ENCODE measurements around the gene CBR4. TPM values are rescaled to one million over a fixed set of nuclear protein-coding genes. Genes with fewer than 3 reads are reported as not detected.
"Not testable (repeated sequence)": the region's sequence is repeated elsewhere in the genome, so short reads cannot be mapped to it uniquely, and the experiment has no call there.

CBR4 gene
- polyA plus RNA-seq, 3 donors = 4.6 to 8.5 (median 5.4) TPM

GRCh38 chr4:169037506-169037905, 27.5 kb upstream of the CBR4 start:
- H3K27ac ChIP-seq (ENCODE audit: low read depth, low read length) = no peak overlapping the region
- 79 to 85% (median 80%) methylated on average over 3 of the region's 3 CpGs for WGBS, 3 donors

- not testable (repeated sequence) for H3K27ac ChIP-seq (ENCODE audit: low read depth, low read length)
- WGBS, 3 donors = 98 to 99% (median 98%) methylated on average over 19 to 28 of the region's 35 CpGs
Observed at GRCh38 chr4:169035871-169036620, 26.0 kb upstream of the CBR4 start.

GRCh38 chr4:169033660-169034059, 23.6 kb upstream of the CBR4 start:
- no peak overlapping the region for H3K27ac ChIP-seq (ENCODE audit: low read depth, low read length)
- 74 to 88% (median 81%) methylated on average over 6 of the region's 6 CpGs for WGBS, 3 donors

- H3K27ac ChIP-seq (ENCODE audit: low read depth, low read length) = no peak overlapping the region
- 93 to 95% (median 93%) methylated on average over 5 of the region's 5 CpGs for WGBS, 3 donors
Observed at GRCh38 chr4:169032883-169033645, 23.0 kb upstream of the CBR4 start.

GRCh38 chr4:169032194-169032593, 22.1 kb upstream of the CBR4 start:
- H3K27ac ChIP-seq (ENCODE audit: low read depth, low read length) = no peak overlapping the region

- no peak overlapping the region for H3K27ac ChIP-seq (ENCODE audit: low read depth, low read length)
- 94 to 98% (median 97%) methylated on average over 15 of the region's 15 CpGs for WGBS, 3 donors
Observed at GRCh38 chr4:169031392-169031791, 21.3 kb upstream of the CBR4 start.

DNA sequence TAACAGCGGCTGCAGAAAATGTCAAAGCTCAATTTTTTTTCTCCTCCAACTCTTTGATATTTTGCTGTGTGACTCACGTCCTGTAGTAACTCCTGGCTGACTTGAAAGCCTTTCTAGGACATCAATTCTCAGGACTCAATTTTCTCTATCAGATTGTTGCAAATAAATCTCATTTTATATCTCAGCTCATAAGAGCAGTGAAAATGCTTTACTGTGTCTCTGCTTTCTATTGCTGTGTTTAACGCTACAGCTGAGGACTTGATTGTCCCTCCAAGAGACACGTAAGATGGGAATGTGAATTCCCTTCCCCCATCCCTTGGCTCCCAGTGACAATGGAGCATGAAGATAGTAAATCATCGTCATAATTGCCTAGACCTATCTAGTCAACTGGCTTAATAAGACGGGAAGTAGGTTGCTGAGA, 20.5 kb upstream of the CBR4 start:
- WGBS, 3 donors = 74 to 84% (median 77%) methylated on average over 6 of the region's 6 CpGs
- H3K27ac ChIP-seq (ENCODE audit: low read depth, low read length) = no peak overlapping the region

DNA sequence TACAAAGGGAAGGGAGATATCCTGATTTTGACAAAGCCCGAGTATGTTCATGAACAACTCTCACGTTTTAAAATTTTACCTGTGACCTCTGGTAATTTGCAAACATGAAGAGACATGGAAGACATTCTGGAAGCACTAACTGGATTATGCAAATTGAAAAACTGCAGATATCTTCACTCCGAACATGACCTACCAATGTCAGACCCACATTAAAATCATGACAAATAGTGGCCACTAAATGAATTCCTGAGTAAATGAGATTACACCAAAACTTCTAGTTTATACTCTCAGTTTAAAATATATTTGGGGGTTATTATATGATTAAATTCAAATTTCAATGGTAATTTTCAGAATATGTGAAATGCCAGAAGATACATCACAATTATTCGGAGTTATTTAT, 19.9 kb upstream of the CBR4 start:
- 76 to 84% (median 78%) methylated on average over 4 of the region's 4 CpGs for WGBS, 3 donors

DNA sequence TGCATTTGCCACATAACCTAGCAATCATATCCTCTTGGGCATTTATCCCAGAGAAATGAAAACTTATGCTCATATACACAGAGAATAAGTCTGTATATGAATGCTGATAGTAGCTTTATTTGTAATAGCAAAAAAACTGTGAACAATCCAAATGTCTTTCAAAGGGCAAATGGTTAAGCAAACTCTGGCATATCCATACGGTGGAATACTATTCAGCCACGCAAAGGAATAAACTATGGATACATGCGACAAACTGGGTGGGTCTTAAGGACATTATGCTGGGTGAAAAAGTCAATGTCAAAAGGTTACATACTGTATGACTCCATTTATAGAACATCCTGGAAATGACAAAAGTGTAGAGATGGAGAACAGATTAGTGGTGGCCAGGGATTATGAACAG, 17.6 kb upstream of the CBR4 start:
- 94 to 97% (median 94%) methylated on average over 3 of the region's 3 CpGs for WGBS, 3 donors
- no peak overlapping the region for H3K27ac ChIP-seq (ENCODE audit: low read depth, low read length)

More for the DNA sequence above, 19.9 kb upstream of the CBR4 start:
- H3K27ac ChIP-seq (ENCODE audit: low read depth, low read length) = no peak overlapping the region

DNA sequence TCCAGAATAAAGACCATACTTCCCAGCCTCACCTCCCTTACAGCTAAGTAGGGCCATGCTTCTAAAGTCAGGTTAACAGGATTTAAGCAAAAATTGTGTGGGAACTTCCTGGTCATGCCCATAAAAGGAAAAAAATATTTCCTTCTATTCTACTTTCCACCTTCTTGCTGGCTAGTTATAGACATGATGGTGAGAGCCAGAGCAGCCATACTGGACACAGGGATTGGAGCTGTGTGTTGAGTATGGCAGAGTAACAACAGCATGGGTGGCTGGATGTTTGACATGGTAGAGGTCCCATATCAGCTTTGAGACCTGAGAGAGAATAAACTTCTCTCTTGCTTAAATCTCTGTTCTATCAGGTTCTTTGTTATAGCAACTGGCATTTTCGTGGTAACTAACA, 15.1 kb upstream of the CBR4 start:
- no peak overlapping the region for H3K27ac ChIP-seq (ENCODE audit: low read depth, low read length)
- WGBS, 3 donors = 89 to 93% (median 90%) methylated on average over 1 of the region's 1 CpG

DNA sequence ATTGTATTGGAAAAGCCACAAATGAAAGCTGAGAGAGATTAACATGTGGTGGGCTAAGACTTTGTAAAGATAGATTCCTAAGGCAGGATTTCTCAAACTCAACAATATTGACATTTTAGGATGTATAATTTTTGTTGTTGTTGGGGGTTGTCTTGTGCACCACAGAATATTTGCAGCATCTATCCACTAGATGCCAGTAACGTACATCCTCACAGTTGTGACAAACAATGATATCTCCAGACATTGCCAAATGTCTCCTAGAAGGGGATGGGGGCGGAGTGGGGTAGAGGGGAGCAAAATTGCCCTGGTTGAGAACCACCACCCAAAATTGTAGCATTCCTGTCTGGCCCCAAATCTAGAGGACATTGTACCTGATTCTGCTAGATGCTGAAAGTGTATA, 14.7 kb upstream of the CBR4 start:
- WGBS, 3 donors = 17 to 24% (median 19%) methylated on average over 2 of the region's 2 CpGs
- no peak overlapping the region for H3K27ac ChIP-seq (ENCODE audit: low read depth, low read length)

DNA sequence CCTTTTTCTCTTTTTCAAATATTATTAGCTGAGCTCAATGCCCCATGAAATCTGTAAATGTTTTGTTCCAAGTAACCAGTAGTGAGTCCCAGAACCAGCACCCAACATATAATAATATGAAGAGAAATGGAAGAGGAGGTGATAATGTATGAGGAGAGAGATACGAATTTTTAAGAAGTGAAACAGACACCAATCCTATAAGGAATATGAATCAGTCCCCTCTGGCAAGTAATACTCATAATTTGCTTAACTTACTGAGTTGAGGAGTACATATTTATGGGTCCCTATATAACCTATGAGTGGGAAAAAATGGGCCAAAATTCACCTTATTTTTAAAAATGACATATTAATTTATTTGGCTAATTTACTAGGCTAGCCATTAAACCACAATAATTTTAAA, 8.4 kb upstream of the CBR4 start:
- H3K27ac ChIP-seq (ENCODE audit: low read depth, low read length) = no peak overlapping the region
- whole genome bisulfite sequencing, 3 donors = 79 to 93% (median 90%) methylated on average over 1 of the region's 1 CpG

- WGBS, 3 donors = 90 to 95% (median 94%) methylated on average over 5 of the region's 5 CpGs
- H3K27ac ChIP-seq (ENCODE audit: low read depth, low read length) = no peak overlapping the region
Observed at GRCh38 chr4:169017971-169018370, 7.9 kb upstream of the CBR4 start.

DNA sequence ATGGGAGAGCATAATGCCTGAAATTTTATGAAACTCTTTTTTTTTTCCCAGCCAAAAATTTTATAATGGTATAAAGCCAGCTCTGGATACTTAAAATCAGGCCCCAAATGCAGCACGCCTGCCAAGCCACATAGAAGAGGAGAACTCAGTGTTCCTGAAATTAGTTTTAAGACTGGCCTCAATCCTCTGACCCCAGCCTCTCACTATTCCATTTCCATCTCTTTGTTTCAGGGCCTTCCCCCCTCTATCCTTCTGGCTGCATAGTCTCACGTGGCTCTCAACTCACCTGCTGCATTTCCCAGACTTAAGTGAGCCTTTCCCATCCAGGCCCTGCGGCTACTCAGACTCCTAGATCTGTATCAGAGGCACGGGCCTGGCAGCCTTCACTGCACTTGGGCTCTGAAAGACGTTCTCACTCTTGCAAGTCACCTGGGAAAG, 5.2 kb upstream of the CBR4 start:
- WGBS, 3 donors = 39 to 57% (median 53%) methylated on average over 5 of the region's 5 CpGs
- H3K27ac ChIP-seq (ENCODE audit: low read depth, low read length) = no peak overlapping the region

GRCh38 chr4:169014586-169014985, 4.5 kb upstream of the CBR4 start:
- H3K27ac ChIP-seq (ENCODE audit: low read depth, low read length) = no peak overlapping the region
- WGBS, 3 donors = 32 to 47% (median 32%) methylated on average over 2 of the region's 2 CpGs

DNA sequence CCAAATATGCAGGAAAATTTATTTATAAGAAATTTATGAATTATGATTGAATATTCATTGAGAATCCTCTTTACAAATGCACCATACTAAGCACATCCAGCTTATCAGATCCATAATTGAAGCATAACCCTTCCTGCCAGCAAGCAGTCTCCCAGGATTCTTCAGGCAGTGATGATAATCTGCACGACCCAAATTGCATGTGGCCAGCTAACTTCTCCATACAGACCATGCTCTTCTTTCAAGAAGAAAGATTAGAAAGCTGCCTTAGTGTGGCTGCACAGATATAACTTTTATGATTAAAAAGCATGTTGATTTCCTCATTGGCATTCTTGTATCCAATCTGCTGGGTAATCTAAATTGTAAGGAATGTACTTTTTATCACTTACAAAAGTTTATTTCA, 3.3 kb upstream of the CBR4 start:
- WGBS, 3 donors = 72 to 92% (median 79%) methylated on average over 1 of the region's 1 CpG

GRCh38 chr4:169012049-169012448, 2.0 kb upstream of the CBR4 start:
- no peak overlapping the region for H3K27ac ChIP-seq (ENCODE audit: low read depth, low read length)
- WGBS, 3 donors = 84 to 93% (median 85%) methylated on average over 2 of the region's 2 CpGs

More for the DNA sequence above, 3.3 kb upstream of the CBR4 start:
- H3K27ac ChIP-seq (ENCODE audit: low read depth, low read length) = no peak overlapping the region

DNA sequence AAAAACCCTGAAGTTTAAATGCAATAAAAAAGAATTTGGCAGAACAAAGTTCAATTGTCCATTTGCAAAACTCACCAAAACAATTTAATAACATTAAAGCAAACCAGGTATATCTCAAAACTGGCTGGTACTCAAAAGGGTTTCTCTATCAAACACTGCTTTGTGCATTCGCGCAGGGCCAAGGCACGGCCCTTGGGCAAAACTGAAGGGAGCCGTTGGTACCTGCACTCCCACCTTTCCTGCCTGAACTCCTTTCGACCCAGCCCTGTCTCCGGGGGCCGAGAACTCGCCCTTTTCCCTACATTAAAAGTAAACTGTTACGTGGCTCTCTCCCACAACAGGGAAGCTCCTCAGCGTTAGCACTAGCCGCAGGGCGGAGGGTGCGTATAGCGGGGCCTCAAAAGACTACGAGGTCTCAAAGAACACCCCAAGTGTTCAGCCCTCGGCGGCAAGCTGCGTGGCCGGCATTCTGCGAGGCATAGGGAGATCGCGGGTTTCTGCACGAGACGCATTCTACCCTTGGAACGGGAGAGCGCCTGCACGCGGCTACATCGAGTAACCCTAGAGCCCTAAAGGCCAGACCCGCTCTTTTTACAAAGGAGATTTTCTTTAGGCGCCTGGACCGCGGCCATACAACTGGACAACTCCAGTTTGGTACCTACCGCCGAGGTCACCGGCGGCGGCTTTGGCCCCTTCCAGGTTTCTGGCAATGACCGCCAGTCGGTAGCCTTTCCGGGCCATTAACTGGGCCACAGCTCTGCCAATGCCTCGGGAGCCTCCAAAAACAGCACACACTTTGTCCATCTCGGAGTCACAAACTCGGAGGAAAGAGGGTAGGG, 550 bp downstream of the CBR4 start:
- peak overlapping the region; percentile 78 for H3K27ac ChIP-seq (ENCODE audit: low read depth, low read length)
- WGBS, 3 donors = 0 to 1% (median 0%) methylated on average over 44 of the region's 44 CpGs

All from adipose tissue (tissue), 3 donors.